T1000 (cell line): ENCODE data around the gene STK4.
"Not testable (repeated sequence)": the region's sequence is repeated elsewhere in the genome, so short reads cannot be mapped to it uniquely, and the experiment has no call there.

Source experiments
- DNase-seq: peaks from one replicate; lab custom pipeline; 2025; ENCODE audit warnings: mixed read lengths; lab: John Stamatoyannopoulos, UW

The STK4 gene

DNA sequence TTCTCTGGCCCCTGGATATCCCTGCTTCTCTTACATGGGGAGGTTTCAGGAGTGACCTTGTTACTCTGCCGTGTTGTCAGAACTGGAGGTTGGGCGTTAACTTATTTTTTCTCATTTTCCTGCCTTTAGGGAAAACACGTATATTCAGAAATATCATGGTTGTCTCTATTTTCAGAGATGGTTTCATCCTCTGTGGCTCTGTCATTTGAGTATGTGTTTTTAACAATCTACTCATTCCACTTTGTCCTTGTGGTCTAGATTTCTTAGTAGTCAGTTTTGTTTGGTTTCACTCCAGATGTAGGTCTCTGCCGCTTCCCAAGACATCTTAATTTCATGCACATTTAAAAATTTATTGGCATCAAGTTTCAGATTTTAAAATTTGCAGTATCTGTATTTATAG, 88.7 kb downstream of the STK4 start:
- no peak for DNase-seq

DNA sequence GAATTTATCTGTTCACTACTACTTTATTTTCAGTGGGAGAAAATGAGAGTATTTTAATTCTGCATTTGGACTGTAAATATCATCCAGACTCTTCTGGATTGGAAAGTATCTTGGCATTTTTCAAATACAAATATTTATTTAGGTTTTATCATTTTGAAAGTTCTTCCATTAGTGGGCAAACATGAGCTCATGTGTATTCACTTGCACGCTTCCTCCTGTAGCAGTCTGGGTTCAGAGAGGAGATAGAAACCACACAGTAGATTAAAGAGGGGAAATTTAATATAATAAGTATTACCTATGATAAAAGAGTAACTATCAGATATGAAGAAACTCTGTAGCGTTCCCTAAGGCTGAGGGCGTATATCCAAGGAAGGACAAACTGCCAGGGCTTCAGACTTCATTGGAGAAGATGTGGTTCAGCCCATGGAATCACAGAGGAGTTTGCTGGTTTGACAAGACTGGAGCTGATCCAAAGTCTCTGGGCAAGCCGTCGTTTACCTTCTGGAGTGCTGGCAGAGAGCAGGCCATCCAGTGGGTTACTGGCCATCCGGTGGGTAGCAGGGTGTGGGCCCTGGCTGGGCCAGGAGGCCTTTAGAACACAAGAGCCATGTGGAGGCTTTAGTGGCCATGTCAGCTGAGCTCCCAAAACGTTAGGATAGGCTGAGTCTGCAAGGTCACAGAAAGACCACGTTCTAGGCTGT, 90.3 kb downstream of the STK4 start:
- no peak for DNase-seq

GRCh38 chr20:45058168-45058850, 92.0 kb downstream of the STK4 start:
- DNase-seq: no peak

GRCh38 chr20:45059022-45059728, 92.9 kb downstream of the STK4 start:
- DNase-seq: no peak

GRCh38 chr20:45060294-45060693, 94.0 kb downstream of the STK4 start:
- DNase-seq: no peak

GRCh38 chr20:45061244-45061643, 94.9 kb downstream of the STK4 start:
- DNase-seq: peak; percentile 76

GRCh38 chr20:45063107-45063506, 96.8 kb downstream of the STK4 start:
- not testable (repeated sequence) for DNase-seq

GRCh38 chr20:45064812-45065211, 98.5 kb downstream of the STK4 start:
- no peak for DNase-seq

DNA sequence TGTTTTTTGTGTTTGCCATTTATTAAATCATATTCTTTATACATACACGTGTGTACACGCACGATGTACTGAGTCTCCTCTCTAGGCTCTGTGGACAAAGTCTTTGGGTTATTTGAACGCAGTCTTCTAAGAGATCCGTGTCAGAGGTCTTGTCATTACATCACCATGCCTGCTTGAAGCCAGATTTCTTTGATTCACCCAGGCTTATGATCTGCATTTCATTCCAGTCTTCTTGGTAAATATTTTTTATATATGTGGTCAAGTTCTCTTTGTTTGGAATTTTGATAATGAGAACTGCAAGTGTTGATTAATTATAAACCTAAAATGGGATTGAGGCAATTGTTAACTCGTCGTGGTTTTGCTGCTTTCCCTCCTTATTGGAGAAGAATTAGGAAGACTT, 100.1 kb downstream of the STK4 start:
- no peak for DNase-seq

GRCh38 chr20:45067087-45067486, 100.8 kb downstream of the STK4 start:
- DNase-seq: no peak

DNA sequence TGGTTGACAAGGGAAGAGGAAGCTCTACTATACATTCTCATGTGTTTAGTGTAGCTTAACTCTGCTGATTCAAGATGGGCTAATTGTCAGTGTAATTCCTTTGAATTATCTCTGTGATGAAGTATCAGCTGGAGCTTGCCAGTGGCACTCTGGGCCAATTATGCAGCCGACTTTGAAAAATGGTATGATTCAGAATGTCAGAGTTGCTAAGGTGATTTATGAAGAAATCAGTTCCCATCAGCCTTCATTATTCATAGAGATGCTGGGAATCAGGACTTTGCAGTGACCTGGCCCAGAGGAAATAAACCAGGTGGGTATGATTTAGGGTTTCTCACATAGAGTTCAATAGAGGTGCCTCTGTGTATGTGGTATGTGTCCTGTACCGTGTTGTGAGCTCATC, 101.2 kb downstream of the STK4 start:
- peak; percentile 21 for DNase-seq

DNA sequence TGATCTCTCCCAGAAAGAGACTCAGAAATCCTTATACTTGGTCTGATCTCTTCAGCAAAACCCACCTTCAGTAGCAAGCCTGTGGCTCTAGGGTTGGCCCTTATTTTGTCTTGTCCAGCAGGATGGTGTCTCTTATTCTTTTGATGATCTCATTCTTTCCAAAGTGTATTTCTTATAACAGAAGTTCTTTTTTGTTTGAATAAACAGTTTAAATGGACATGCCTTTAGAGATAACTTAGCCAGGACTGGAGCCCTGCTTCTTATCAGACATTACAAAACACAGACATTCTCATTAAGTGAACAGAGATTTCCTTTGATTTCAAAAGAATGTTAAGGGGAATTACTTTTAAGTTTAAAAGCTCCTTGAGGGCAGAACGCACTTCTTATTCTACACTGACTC, 102.9 kb downstream of the STK4 start:
- DNase-seq: no peak

- DNase-seq: no peak
These were observed 104.8 kb downstream of the STK4 start for GRCh38 chr20:45070932-45071632.

GRCh38 chr20:45072066-45072465, 105.8 kb downstream of the STK4 start:
- no peak for DNase-seq

- no peak for DNase-seq
These were observed 106.9 kb downstream of the STK4 start for GRCh38 chr20:45073221-45073620.

DNA sequence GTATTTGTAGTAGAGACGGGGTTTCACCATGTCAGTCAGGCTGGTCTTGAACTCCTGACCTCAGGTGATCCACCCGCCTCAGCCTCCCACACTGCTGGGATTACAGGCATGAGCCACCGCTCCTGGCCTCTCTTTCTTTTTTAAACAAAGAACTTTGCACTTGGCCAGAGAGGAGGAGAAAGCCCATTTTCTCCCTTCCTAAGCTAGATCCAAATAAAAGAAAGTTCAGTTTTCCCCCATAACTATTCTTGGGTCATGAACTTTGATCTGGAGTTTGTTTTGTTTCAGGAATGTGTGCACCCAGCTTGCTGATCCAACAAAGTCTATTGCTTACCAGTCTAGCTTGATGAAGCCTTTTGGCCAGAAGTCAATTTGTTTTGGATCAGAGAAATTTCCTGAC, 111.2 kb downstream of the STK4 start:
- no peak for DNase-seq

GRCh38 chr20:45080867-45081624, 114.7 kb downstream of the STK4 start:
- no peak for DNase-seq

GRCh38 chr20:45082468-45082867, 116.2 kb downstream of the STK4 start:
- no peak for DNase-seq

GRCh38 chr20:45083127-45083526, 116.8 kb downstream of the STK4 start:
- no peak for DNase-seq

DNA sequence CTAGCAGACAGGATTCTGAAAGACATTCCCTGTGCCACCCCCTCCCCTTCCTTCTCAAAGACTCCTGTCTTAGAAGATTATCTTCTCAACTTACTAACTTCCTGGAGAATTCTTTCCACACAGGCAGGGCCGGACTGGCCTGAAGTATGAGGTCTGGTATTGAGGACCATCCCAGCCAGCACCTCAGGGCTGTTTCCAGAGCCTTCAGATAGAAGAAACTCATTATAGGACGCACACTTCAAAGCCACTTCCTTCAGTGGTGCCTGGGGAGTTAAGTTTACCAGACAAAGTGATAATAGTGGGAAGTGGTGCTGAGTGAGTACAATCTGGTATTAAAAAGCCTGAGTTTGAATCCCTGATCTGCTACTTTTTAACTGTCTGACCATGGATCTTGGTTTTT, 119.0 kb downstream of the STK4 start:
- DNase-seq: no peak

- no peak for DNase-seq
These were observed 119.6 kb downstream of the STK4 start for GRCh38 chr20:45085867-45086266.
